Stimulated activated CD4-positive, alpha-beta T cell treated with anti-CD3 and anti-CD28 coated beads, TNF-alpha, amount 100 ng/mL, for 24 hours (primary cell): ENCODE results near the gene AKR7A2.
"Not testable (repeated sequence)": the region's sequence is repeated elsewhere in the genome, so short reads cannot be mapped to it uniquely, and the experiment has no call there.

Experiments used
- DNase-seq, 3 experiments: peaks; one replicate each; pipeline ENCODE4 v3.0.0-alpha.2; 2020; ENCODE audit warnings: low read depth in 3 of 3

AKR7A2 gene

DNA sequence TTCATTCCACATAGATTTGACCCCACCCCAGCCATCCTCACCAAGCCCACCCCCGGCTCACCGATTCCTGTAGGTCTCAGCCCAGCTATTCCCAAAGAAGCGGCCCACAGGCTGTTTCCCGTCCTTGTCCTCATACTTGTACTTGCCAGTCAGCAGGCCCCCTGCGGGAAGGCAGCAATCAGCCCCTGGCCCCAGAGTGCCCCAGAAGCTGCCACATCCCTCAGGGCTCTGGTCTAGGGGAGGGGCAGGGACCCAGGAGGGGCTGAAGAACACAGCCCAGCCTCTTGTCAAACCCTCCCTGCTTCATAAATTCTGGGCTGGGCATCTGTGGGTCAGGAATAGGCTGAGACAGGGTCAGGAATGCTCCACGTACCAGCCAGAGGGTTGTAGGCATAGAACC is 5.0 kb downstream of the AKR7A2 start:
- DNase-seq = no peak

DNA sequence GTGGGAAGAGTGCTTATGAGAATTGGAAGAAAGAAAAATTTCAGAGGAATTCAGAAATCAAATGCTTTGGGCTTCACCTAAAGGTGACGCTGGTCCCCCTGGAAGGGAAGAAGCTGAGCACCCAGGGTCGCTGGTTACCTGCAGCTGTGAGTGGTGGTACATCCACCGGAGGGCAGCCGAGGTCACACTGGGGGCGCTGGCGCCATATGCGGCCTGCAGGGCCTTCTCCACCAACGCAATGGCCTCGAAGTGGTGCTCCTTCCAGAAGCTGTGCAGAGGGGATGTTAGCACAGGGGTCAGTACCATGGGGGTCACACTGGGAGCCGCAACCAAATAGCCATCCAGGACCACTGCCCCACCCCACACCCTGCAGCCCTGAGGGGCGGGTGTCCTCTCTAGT is 6.1 kb downstream of the AKR7A2 start:
- DNase-seq = no peak

DNA sequence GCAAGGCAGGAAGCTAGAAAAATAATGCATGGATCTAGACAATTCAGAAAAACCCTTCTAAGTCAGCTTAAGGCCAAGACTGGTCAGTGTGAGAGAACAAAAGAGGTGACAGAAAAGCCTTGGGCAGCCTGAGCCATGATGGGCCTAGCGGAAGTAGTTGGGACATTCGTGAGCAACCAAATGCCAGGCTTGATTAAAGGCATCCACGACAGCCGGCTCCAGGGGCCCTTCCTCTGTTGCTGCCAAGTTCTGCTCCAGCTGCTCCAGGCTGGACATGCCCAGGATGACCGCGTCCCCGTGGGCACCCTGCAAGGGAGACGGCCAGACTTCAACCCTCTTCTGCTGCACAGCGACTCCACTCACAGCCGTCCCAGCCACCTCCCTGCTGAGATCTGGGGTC is 7.9 kb downstream of the AKR7A2 start:
- not testable (repeated sequence) for DNase-seq

DNA sequence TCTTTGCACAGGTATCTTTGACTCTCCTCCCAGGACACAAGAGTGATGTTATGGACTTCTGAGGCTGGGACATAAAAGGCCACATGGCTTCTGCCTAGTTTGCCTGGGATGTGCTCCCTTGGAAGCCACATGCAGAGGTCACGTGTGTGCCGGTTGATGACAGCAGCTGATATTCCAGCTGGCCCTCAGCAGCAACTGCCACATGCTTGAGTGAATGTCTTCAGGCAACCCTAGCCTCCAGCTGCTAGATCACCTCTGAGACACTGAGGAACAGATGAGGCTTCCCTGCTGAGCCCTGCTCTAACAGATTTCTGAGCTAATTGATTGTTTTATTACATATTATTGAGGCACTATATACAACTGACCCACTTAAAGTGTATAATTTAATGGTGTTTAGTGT is 11.7 kb downstream of the AKR7A2 start:
- DNase-seq = no peak

DNA sequence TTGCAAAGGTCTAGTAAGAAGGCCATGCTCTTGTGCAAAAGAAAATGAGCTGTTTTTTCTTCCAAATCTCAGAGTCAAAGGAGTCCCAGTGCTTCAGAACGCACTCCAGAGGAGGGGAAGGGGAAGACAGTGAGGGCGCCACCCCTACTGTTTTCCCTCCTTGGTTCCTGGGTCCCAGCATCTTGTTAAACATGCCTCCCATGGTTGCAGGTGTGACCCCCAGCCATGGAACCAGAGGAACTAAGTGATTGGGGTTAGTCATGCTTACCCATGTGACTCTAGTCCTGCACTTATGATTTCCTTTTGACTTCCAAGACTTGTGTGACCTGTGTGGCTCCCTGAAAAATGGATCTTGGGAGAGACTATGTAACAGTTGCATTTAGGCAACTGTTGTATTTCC is 17.3 kb downstream of the AKR7A2 start:
- DNase-seq = no peak

DNA sequence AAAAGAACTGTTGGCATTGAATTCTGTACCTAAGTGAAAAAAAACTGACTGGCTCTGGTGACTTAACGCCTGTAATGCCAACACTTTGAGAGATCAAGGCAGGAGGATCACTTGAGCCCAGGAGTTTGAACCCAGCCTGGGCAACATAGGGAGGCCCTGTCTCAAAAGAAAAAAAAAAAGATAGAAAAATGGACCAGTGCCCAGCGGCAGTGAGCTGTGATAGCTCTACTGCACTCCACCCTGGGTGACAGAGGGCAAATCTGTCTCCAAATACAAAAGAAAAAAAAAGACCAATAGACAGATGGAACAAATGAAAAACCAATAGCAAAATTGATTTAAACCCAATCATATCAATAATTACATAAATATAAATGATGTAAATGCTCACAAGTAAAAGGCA is 22.7 kb downstream of the AKR7A2 start:
- no peak for DNase-seq

DNA sequence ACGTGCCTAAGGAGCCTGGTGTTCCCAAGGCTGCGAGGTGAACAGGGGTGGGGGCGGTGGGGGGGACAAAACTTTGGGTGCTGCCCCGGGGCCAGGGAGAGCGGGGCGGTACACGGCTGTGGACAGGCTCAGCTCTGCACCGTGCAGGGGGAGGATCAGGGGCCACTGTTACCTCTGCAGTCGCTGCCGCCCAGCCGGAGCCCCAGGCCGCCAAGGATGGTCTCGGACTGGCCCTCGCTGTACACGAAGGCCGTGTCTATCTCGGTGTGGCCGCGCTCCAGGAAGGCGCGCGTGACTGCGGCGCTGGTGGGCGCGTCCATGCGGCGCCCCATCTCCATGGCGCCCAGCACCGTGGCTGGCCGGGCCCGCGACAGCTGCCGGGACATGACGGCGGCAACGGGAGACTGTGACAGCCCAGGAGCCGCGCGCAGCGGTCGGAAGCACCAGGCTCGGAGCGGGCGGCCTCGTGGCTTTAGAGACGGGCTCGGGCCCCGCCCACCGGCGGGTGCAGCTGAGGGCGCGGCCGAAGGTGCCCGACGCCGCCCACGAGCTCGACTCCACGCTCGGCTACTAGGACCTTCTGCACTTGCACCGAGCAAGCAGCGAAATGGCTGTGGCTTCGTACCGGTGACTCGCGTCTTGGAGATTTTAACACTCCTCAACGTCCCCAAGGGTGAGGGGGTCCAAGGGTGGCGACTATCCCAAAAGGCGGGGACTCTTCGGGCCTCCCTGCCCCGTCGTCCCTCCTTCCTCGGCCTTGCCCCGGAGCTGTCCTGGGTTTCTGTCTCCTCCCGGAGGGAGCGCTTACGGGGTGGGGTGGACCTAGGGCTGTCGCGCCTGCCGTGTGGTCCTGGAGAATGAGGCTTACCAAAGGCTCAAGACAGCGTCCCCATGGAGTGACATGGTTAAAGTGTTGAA is 23.4 kb downstream of the AKR7A2 start, which contains the start of gene AKR7A3:
TSS of gene AKR7A3 (minus strand) at position 447 of the 918 bp plus-strand sequence. CDS start at position 386, 61 bp downstream.
- DNase-seq = peak in 2 of 3 experiments; percentile 18 to 71

DNA sequence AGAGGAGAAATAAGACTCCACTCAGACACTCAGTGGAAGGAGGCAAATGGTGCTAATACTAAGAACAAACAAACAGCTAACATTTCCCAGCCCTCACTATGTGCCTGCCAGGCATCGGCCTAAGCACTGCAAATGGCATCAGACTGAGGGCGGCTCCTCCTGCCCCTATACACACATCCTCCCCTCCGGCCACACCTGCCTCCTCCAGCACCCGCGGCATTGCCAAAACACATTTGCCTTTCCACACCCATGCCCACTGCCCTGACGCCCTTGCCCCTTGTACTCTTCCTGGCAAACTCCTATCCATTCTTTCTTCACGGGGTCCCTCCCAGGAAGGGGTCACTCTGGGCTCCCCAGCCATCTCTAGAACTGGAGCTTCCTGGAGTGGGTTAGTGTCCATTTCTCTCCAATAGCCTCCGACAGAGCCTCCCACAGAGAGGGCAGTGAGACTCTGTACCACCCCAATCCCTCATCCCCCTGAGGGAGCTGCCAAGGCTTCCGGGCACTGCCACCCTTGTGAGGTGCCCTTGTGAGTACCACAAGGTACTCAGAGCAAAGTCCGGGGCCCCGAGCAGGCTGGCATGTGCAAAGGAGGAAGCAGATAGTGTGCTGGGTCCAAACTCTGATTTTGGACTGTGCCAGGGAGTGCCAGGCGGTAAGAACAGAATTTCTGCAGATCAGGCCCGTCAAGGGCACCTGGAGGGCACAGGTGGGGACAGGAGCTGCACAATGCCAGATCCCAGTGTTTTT is 24.3 kb downstream of the AKR7A2 start:
- no peak for DNase-seq

DNA sequence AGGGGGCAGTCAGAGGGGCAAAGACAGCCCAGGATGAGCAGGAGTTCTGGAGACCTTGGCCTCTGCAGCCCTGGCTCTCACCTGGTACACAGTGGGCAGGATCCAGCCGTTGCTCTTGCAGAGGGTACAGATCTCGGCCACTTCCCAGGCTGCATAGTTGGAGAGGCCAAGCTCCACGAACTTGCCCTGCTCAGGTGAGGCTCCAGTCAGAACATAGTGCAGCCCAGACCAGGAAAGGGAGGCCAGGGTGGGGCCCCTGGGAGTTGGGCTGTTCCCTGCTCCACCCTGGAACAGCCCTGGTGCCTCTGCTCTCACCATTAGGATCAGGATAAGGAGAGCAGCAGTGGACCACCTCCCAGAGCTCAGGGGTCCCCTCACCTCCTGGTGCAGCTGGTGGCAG is 26.1 kb downstream of the AKR7A2 start:
- not testable (repeated sequence) for DNase-seq

DNA sequence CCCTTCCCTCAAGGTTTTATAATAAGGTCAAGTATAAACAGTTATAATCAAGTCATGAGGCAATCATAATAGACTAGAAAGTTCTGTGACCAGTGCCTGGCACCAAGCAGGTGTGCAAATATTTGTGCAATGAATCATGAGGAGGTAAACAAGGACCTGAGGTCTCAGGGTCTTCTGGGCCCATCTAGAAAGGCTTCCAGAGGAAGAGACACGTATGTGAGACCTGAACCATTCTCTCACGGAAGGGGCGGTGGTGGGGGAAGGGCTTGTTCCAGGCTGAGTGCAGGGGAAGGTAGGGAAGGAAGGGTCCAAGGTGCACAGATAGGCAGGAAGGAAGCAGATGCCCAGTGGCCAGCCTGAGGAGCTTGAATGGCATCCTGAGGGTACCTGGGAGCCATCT is 26.6 kb downstream of the AKR7A2 start:
- DNase-seq = not testable (repeated sequence)

DNA sequence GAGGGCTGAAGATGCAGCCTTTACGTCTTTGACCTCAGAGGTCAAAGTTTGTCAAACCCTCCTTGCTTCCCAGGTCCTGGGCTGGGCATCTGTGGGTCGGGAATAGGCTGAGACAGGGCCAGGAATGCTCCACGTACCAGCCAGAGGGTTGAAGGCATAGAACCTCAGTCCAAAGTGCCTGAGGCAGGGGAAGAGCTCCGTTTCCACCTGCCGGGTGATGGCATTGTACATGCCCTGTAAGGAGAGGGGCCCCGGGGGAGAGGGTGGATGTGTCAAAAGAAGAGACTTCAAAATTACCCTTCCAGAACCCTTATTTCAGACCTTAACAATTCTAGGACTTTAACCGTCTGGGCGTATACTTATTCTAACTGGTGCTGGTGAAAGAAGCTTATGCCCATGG is 27.1 kb downstream of the AKR7A2 start:
- DNase-seq = no peak

DNA sequence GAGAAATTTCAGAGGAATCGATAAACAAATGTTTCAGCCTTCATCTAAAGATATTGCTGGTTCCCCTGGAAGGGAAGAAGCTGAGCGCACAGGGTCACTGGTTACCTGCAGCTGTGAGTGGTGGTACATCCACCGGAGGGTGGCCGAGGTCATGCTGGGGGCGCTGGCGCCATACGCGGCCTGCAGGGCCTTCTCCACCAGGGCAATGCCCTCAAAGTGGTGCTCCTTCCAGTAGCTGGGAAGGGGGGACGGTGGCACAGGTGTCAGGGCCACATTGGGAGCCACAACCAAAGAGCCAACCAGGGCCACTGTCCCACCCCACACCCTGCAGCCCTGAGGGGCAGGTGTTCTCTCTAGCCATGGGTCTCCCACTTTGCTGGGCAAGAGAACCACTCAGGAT is 28.1 kb downstream of the AKR7A2 start:
- DNase-seq = no peak

DNA sequence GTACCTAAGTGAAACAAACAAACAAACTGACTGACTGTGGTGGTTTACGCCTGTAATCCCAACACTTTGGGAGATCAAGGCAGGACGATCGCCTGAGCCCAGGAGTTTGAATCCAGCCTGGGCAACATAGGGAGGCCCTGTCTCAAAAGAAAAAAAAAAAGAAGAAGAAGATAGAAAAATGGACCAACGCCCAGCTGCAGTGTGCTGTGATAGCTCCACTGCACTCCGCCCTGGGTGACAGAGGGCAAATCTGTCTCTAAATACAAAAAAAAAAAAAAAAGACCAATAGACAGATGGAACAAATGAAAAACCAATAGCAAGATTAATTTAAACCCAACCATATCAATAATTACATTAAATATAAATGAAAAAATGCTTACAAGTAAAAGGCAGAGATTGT is 37.3 kb downstream of the AKR7A2 start:
- DNase-seq = no peak

DNA sequence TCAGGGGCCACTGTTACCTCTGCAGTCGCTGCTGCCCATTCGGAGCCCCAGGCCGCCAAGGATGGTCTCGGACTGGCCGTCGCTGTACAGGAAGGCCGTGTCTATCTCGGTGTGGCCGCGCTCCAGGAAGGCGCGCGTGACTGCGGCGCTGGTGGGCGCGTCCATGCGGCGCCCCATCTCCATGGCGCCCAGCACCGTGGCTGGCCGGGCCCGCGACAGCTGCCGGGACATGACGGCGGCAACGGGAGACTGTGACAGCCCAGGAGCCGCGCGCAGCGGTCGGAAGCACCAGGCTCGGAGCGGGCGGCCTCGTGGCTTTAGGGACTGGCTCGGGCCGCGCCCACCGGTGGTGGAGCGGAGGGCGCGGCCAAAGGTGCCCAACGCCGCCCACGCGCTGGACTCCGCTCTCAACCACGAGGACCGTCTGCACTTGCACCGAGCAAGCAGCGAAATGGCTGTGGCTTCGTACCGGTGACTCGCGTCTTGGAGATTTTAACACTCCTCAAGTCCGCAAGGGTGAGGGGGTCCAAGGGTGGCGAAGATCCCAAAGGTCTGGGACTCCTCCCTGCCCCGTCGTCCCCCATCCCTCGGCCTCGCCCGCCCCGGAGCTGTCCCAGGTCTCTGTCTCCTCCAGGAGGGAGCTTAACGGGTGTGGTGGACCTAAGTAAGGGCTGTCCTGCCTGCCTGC is 38.0 kb downstream of the AKR7A2 start:
- not testable (repeated sequence) for DNase-seq

DNA sequence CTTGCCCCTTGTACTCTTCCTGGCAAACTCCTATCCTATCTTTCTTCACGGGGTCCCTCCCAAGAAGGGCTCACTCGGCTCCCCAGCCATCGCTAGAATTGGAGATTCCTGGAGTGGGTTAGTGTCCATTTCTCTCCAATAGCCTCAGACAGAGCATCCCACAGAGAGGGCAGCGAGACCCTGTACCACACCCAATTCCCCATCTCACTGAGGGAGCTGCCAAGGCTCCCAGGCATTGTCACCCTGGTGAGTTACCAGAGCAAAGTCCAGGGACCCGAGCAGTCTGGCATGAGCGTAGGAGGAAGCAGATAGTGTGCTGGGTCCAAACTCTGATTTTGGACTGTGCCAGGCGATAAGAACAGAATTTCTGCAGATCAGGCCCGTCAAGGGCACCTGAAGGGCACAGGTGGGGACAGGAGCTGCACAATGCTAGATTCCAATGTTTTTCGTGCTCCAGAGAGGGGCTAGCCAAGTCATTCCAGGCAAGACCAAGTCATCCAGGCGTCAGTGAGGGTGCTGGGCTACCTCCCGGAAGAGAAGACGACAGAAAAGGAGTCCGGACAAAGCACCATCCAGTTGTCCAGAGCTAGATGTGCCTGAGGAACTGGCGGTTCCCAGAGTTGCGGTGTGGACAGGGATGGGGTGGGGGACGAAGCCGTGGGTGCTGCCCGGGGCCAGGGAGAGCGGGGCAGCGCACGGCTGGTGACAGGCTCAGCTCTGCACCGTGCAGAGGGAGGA is 38.7 kb downstream of the AKR7A2 start:
- no peak for DNase-seq

DNA sequence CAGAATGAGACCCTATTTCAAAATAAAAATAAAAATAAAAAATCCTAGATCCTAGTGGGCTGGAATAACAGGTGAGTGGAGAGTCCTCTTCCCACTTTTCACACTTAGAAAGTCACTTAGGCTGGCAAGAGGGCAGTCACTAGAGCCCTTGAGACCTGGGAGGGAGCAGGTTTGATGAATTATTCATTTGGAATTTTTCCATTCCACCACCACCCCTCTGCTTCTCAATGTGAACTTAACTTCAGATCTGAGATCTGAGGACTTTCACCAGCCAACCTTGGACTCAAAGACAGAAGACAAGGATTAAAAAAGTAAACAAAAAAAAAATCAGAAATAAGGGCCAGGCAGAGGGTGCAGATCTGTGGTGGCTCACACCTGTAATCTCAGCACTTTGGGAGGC is 39.9 kb downstream of the AKR7A2 start:
- DNase-seq = no peak

DNA sequence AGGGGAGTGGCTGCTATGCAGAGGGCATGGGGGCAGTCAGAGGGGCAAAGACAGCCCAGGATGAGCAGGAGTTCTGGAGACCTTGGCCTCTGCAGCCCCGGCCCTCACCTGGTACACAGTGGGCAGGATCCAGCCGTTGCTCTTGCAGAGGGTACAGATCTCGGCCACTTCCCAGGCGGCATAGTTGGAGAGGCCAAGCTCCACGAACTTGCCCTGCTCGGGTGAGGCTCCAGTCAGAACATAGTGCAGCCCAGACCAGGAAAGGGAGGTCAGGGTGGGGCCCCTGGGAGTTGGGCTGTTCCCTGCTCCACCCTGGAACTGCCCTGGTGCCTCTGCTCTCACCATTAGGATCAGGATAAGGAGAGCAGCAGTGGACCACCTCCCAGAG is 41.6 kb downstream of the AKR7A2 start:
- DNase-seq = not testable (repeated sequence)

DNA sequence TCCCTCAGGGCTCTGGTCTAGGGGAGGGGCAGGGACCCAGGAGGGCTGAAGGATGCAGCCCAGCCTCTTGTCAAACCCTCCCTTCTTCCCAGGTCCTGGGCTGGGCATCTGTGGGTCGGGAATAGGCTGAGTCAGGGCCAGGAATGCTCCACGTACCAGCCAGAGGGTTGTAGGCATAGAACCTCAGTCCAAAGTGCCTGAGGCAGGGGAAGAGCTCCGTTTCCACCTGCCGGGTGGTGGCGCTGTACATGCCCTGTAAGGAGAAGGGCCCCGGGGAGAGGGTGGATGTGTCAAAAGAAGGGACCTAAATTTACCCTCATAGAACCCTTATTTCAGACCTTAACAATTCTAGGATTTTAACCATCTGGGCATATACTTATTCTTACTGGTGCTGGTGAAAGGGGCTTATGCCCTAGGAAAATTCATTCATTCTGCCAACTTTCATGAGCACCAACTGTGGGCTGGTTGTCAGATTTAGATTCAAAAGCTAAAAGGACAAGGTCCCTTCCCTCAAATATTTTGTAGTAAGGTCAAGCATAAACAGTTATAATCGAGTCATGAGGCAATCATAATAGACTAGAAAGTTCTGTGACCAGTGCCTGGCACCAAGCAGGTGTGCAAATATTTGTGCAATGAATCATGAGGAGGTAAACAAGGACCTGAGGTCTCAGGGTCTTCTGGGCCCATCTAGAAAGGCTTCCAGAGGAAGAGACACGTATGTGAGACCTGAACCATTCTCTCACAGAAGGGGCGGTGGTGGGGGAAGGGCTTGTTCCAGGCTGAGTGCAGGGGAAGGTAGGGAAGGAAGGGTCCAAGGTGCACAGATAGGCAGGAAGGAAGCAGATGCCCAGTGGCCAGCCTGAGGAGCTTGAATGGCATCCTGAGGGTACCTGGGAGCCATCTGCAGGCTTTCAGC is 42.3 kb downstream of the AKR7A2 start:
- DNase-seq = not testable (repeated sequence)

DNA sequence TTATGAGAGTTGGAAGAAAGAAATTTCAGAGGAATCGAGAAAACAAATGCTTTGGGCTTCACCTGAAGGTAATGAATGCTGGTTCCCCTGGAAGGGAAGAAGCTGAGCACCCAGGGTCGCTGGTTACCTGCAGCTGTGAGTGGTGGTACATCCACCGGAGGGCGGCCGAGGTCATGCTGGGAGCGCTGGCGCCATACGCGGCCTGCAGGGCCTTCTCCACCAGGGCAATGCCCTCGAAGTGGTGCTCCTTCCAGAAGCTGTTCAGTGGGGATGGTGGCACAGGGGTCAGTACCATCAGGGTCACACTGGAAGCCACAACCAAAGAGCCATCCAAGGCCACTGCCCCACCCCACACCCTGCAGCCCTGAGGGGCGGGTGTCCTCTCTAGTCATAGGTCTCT is 43.5 kb downstream of the AKR7A2 start:
- DNase-seq = no peak

DNA sequence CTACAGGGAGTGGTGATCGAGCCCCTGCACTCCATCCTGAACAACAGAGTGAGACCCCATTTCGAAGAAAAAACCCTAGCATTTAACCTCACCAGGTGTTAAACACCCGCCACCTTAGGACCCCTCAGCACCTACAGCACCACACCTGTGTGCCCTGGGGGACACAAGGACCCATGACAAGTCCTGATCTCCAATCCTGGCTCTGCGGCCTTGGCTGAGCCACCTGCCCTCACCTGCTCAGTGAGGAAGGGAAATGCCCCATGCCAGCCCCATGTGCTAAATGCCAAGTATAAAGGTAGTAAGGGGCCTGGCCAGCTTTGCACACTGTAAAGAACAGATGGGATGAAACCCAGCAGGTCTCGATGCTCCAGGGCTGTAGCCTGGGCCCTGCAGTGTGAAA is 49.2 kb downstream of the AKR7A2 start:
- no peak for DNase-seq

DNA sequence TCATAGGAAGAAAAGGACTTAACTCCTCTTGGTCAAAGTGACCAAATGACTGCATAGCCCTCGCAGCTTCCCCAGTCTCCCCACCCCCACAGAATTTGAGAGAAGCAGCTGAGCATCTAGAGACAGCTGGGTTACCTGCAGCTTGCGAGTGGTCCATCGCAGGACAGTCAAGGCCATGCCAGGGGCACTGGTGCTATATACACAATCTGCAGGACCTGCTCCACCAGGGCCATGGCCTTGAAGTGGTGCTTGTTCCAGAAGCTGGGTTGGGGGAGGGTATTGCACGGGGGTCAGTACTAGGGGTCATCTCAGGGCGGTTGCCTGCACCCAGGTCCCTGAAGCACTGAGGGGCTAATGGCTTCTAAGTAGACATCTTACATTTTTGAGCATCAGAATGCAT is 49.9 kb downstream of the AKR7A2 start:
- DNase-seq = no peak
